HepG2 (cell line): ENCODE data around the gene VAMP2. TPM values are rescaled to one million over a fixed set of nuclear protein-coding genes. Genes with fewer than 3 reads are reported as not detected.

ENCODE experiments used
- CBFB ChIP-seq: sonication (generic); formaldehyde crosslinking; IDR thresholded peaks from 2 replicates; pipeline ENCODE4 v1.4.0; 2020; ENCODE audit warnings: missing genetic modification reagents
- CREBL2 ChIP-seq: sonication (generic); formaldehyde crosslinking; IDR thresholded peaks from 2 replicates; pipeline ENCODE4 v1.8.1; 2023; ENCODE audit warnings: missing genetic modification reagents, mild to moderate bottlenecking, borderline replicate concordance
- DPF2 ChIP-seq: sonication (generic); formaldehyde crosslinking; IDR thresholded peaks from 2 replicates; pipeline ENCODE4 v1.4.0; 2020; ENCODE audit warnings: mild to moderate bottlenecking, low read depth, missing genetic modification reagents, borderline replicate concordance
- ELF4 ChIP-seq: sonication (generic); formaldehyde crosslinking; IDR thresholded peaks from 2 replicates; pipeline ENCODE4 v1.5.0; 2020; ENCODE audit warnings: missing genetic modification reagents, mild to moderate bottlenecking, moderate library complexity, borderline replicate concordance
- ETV5 ChIP-seq: IDR thresholded peaks from 2 replicates; pipeline ENCODE4 v1.6.1; 2018; ENCODE audit warnings: missing biosample characterization, missing genetic modification reagents, inconsistent platforms, borderline replicate concordance
- HDAC2 ChIP-seq: sonication (generic); formaldehyde crosslinking; IDR thresholded peaks from 2 replicates; pipeline ENCODE4 v1.4.0; 2020; ENCODE audit warnings: missing genetic modification reagents
- HNRNPLL ChIP-seq: fragments of 200-400 bp; formaldehyde crosslinking; IDR thresholded peaks from 2 replicates; pipeline ENCODE4 v1.6.1; 2017; ENCODE audit warnings: mild to moderate bottlenecking, low read depth, low read length; ENCODE audit not compliant: poor library complexity, severe bottlenecking
- HOXA5 ChIP-seq: sonication (generic); formaldehyde crosslinking; IDR thresholded peaks from 2 replicates; pipeline ENCODE4 v1.4.0; 2020; ENCODE audit warnings: missing genetic modification reagents
- MAZ ChIP-seq, 2 experiments: sonication (generic) in 1 of 2; formaldehyde crosslinking in 1 of 2; IDR thresholded peaks; 2 replicates each; pipeline versions ENCODE4 v1.5.0 to v1.6.1; 2012 to 2020; ENCODE audit warnings: low read depth in 2 of 2, mild to moderate bottlenecking in 2 of 2, borderline replicate concordance in 1 of 2, improper control_type of control experiment in 1 of 2, low read length in 1 of 2, missing genetic modification reagents in 1 of 2, moderate library complexity in 1 of 2
- NAIF1 ChIP-seq: sonication (generic); formaldehyde crosslinking; IDR thresholded peaks from 2 replicates; pipeline ENCODE4 v1.5.0; 2020; ENCODE audit warnings: mild to moderate bottlenecking, missing genetic modification reagents, borderline replicate concordance
- ONECUT2 ChIP-seq: sonication (generic); formaldehyde crosslinking; IDR thresholded peaks from 2 replicates; pipeline ENCODE4 v1.4.0; 2020; ENCODE audit warnings: missing genetic modification reagents
- PHF21A ChIP-seq: sonication (generic); formaldehyde crosslinking; IDR thresholded peaks from 2 replicates; pipeline ENCODE4 v1.5.0; 2020; ENCODE audit warnings: mild to moderate bottlenecking, missing genetic modification reagents
- POGZ ChIP-seq: sonication (generic); formaldehyde crosslinking; IDR thresholded peaks from 2 replicates; pipeline ENCODE4 v1.4.0; 2020; ENCODE audit warnings: mild to moderate bottlenecking, missing genetic modification reagents
- PTBP1 ChIP-seq: fragments of 200-400 bp; formaldehyde crosslinking; IDR thresholded peaks from 2 replicates; pipeline ENCODE4 v1.6.1; 2018; ENCODE audit warnings: low read length, low read depth; ENCODE audit not compliant: poor library complexity, severe bottlenecking
- RBFOX2 ChIP-seq: fragments of 200-400 bp; formaldehyde crosslinking; IDR thresholded peaks from 2 replicates; pipeline ENCODE4 v1.6.1; 2017; ENCODE audit warnings: low read depth, mild to moderate bottlenecking, low read length
- RBM39 ChIP-seq: fragments of 200-400 bp; formaldehyde crosslinking; IDR thresholded peaks from one replicate; pipeline ENCODE4 v1.6.1; 2018; ENCODE audit warnings: antibody characterized with exemption, mild to moderate bottlenecking, low read depth, low read length; ENCODE audit not compliant: poor library complexity, severe bottlenecking
- SETDB1 ChIP-seq: sonication (generic); formaldehyde crosslinking; IDR thresholded peaks from 2 replicates; pipeline ENCODE4 v1.5.1; 2020; ENCODE audit warnings: missing genetic modification reagents, mild to moderate bottlenecking, borderline replicate concordance
- ZBTB7A ChIP-seq: sonication (generic); formaldehyde crosslinking; IDR thresholded peaks from 2 replicates; pipeline ENCODE4 v1.8.0; 2022; ENCODE audit warnings: mild to moderate bottlenecking, missing genetic modification reagents
- ZNF263 ChIP-seq: sonication (generic); formaldehyde crosslinking; IDR thresholded peaks from 2 replicates; pipeline ENCODE4 v1.4.0; 2020; ENCODE audit warnings: missing genetic modification reagents
- ZNF280D ChIP-seq: sonication (generic); formaldehyde crosslinking; IDR thresholded peaks from 2 replicates; pipeline ENCODE4 v1.5.1; 2020; ENCODE audit warnings: mild to moderate bottlenecking, missing genetic modification reagents
- ZNF562 ChIP-seq: sonication (generic); formaldehyde crosslinking; IDR thresholded peaks from 2 replicates; pipeline ENCODE4 v1.8.0; 2022; ENCODE audit warnings: missing genetic modification reagents, borderline replicate concordance
- ZNF572 ChIP-seq: sonication (generic); formaldehyde crosslinking; IDR thresholded peaks from 2 replicates; pipeline ENCODE4 v1.5.1; 2020; ENCODE audit warnings: mild to moderate bottlenecking, missing genetic modification reagents
- ZNF770 ChIP-seq: sonication (generic); formaldehyde crosslinking; IDR thresholded peaks from 2 replicates; pipeline ENCODE4 v1.5.0; 2020; ENCODE audit warnings: mild to moderate bottlenecking, missing genetic modification reagents
- ZNF883 ChIP-seq: sonication (generic); formaldehyde crosslinking; IDR thresholded peaks from 2 replicates; pipeline ENCODE4 v1.5.1; 2020; ENCODE audit warnings: mild to moderate bottlenecking, missing genetic modification reagents; ENCODE audit errors: not compliant biosample characterization
- ZNF891 ChIP-seq: sonication (generic); formaldehyde crosslinking; IDR thresholded peaks from 2 replicates; pipeline ENCODE4 v1.5.0; 2020; ENCODE audit warnings: mild to moderate bottlenecking, missing genetic modification reagents
- polyA plus RNA-seq, 8 experiments: library from polyadenylated mRNA; depleted of rRNA in 3 of 8; stranded (reverse) in 7 of 8; unstranded in 1 of 8; fragments of >200 nt; fragmentation: Illumina TruSeq in 4 of 8; extraction: Trizol in 4 of 8; gene quantifications; 2 replicates each; pipeline versions ENCODE4 v1.2.1 to v1.2.3, GENCODE V29; 2011 to 2016; ENCODE audit warnings: low read depth in 4 of 8, missing spikeins in 1 of 8, mixed read lengths in 1 of 8; ENCODE audit not compliant: insufficient read depth in 1 of 8
- total RNA-seq, 5 experiments: library from RNA; depleted of rRNA; stranded (reverse); fragments of >200 nt; fragmentation: Illumina TruSeq; extraction: Trizol; gene quantifications; 2 replicates each; pipeline ENCODE4 v1.2.3, GENCODE V29; 2016; ENCODE audit warnings: low read depth in 1 of 5

Gene VAMP2
- total and polyA plus RNA-seq, 2 of the 13 experiments (the other 11 are each of a cell fraction or from before 2014, with no cell fraction given), result 3.9 to 17.2 TPM

GRCh38 chr17:8210761-8211458 is 48.2 kb upstream of the VAMP2 start (continued):
- no peak for TF ChIP-seq ZNF883 (CRISPR knock-in tag)
- 0 out of 2 replicates have a peak, but pooled peaks have one; percentile 1 for TF ChIP-seq ONECUT2 (CRISPR knock-in tag)
- TF ChIP-seq POGZ (CRISPR knock-in tag), result no peak
- no peak for TF ChIP-seq HNRNPLL
- TF ChIP-seq NAIF1, result no peak
- TF ChIP-seq SETDB1 (CRISPR knock-in tag), result no peak
- TF ChIP-seq ZNF562, result no peak
- TF ChIP-seq ETV5 (CRISPR knock-in tag), result no peak
- no peak for TF ChIP-seq PHF21A (CRISPR knock-in tag)
- TF ChIP-seq MAZ (IDR thresholded peaks at IDR 0.05; ENCODE audit: borderline replicate concordance, low read depth, low read length), result no peak
- no peak for TF ChIP-seq MAZ (CRISPR knock-in tag; IDR thresholded peaks at IDR 0.05; ENCODE audit: low read depth)
- TF ChIP-seq PTBP1, result no peak
- TF ChIP-seq ZNF891 (CRISPR knock-in tag), result no peak
- TF ChIP-seq ELF4 (CRISPR knock-in tag), result no peak
- TF ChIP-seq HDAC2 (CRISPR knock-in tag), result peak; percentile 30; the same call in 1 of the 2 replicates
- TF ChIP-seq ZNF263 (CRISPR knock-in tag), result no peak
- TF ChIP-seq HOXA5 (CRISPR knock-in tag), result no peak
- TF ChIP-seq ZBTB7A (CRISPR knock-in tag), result no peak
- TF ChIP-seq RBM39, result no peak
- TF ChIP-seq ZNF770 (CRISPR knock-in tag), result no peak
- TF ChIP-seq CBFB (CRISPR knock-in tag), result no peak
- no peak for TF ChIP-seq CREBL2
- TF ChIP-seq ZNF572 (CRISPR knock-in tag), result no peak
- no peak for TF ChIP-seq RBFOX2
- TF ChIP-seq ZNF280D, result 0 out of 2 replicates have a peak, but pooled peaks have one; percentile 65
- TF ChIP-seq DPF2, result no peak
